DOHH2 (cell line): ENCODE measurements around the gene SORT1.

Experiments
- H3F3A ChIP-seq: fragments of 200-600 bp; sonication (generic), shearing (Covaris generic); 2 replicates; pipeline ENCODE4 v1.6.0; 2016; ENCODE audit warnings: antibody characterized with exemption, mild to moderate bottlenecking; ENCODE audit not compliant: control insufficient read depth, insufficient read depth
- H3K27ac ChIP-seq: fragments of 200-600 bp; sonication (generic); 2 replicates; pipeline ENCODE4 v1.5.1; 2014; ENCODE audit warnings: low read depth, mild to moderate bottlenecking, low read length, moderate library complexity
- H3K27me3 ChIP-seq: fragments of 200-600 bp; sonication (generic); 2 replicates; pipeline ENCODE4 v1.6.1; 2014; ENCODE audit warnings: mild to moderate bottlenecking, low read length, mixed read lengths; ENCODE audit not compliant: control insufficient read depth
- H3K36me3 ChIP-seq: fragments of 200-600 bp; sonication (generic); 2 replicates; pipeline ENCODE4 v1.6.1; 2014; ENCODE audit warnings: mild to moderate bottlenecking, low read length, moderate library complexity, mixed read lengths; ENCODE audit not compliant: control insufficient read depth
- H3K4me1 ChIP-seq: fragments of 200-600 bp; sonication (generic); 2 replicates; pipeline ENCODE4 v1.6.1; 2014; ENCODE audit warnings: mild to moderate bottlenecking, low read length, mixed read lengths; ENCODE audit not compliant: control insufficient read depth
- H3K4me2 ChIP-seq: fragments of 200-600 bp; sonication (generic); 2 replicates; pipeline ENCODE4 v1.6.0; 2014; ENCODE audit warnings: mild to moderate bottlenecking, low read length, moderate library complexity
- H3K4me3 ChIP-seq: fragments of 200-600 bp; sonication (generic); 2 replicates; pipeline ENCODE4 v1.5.1; 2014; ENCODE audit warnings: mild to moderate bottlenecking, low read length, mixed read lengths
- H3K79me2 ChIP-seq: fragments of 200-600 bp; sonication (generic); 2 replicates; pipeline ENCODE4 v1.6.1; 2014; ENCODE audit warnings: mild to moderate bottlenecking, low read length, mixed read lengths; ENCODE audit not compliant: control insufficient read depth
- H3K9me2 ChIP-seq: fragments of 200-600 bp; sonication (generic); replicated peaks from 2 replicates; pipeline ENCODE4 v1.6.1; 2014; ENCODE audit warnings: mild to moderate bottlenecking, low read length, mixed read lengths; ENCODE audit not compliant: control insufficient read depth
- H3K9me3 ChIP-seq: fragments of 200-600 bp; sonication (generic); 2 replicates; pipeline ENCODE4 v1.6.1; 2014; ENCODE audit warnings: antibody characterized with exemption, low read length, mixed read lengths; ENCODE audit not compliant: control insufficient read depth, insufficient read depth
- H4K20me1 ChIP-seq: fragments of 200-600 bp; sonication (generic); 2 replicates; pipeline ENCODE4 v1.6.0; 2014; ENCODE audit warnings: low read depth, mild to moderate bottlenecking, antibody characterized with exemption, low read length, moderate library complexity; ENCODE audit not compliant: control insufficient read depth, insufficient read depth
- CTCF ChIP-seq: fragments of 200-600 bp; sonication (generic); IDR thresholded peaks from one replicate; pipeline ENCODE4 v1.5.1; 2014; ENCODE audit warnings: antibody characterized with exemption, mild to moderate bottlenecking, low read depth, low read length; ENCODE audit not compliant: poor library complexity, severe bottlenecking
- EZH2phosphoT487 ChIP-seq: fragments of 200-600 bp; sonication (generic); IDR thresholded peaks from 2 replicates; pipeline ENCODE4 v1.6.1; 2017; ENCODE audit warnings: borderline replicate concordance, mild to moderate bottlenecking, antibody characterized with exemption, low read length, moderate library complexity, mixed read lengths

SORT1 gene

GRCh38 chr1:109365642-109366204 is 32.0 kb downstream of the SORT1 start:
- Histone ChIP-seq H3K4me1 (peaks cover 11% of the 10 kb centered on the region), H3K36me3 (peaks cover 5% of the 10 kb centered on the region; the same call in 1 of the 2 replicates), H3K9me2 (no peaks in the 10 kb centered on the region), H4K20me1 (no peaks in the 10 kb centered on the region), H3K9me3 (no peaks in the 10 kb centered on the region), H3K27ac (no peak overlapping the region), H3K4me2 (no peak overlapping the region), H3K27me3 (no peaks in the 10 kb centered on the region), H3K4me3 (no peak overlapping the region), H3F3A (peaks cover 7% of the 10 kb centered on the region; the same call in 1 of the 2 replicates), H3K79me2 (no peaks in the 10 kb centered on the region)
- no peak for TF ChIP-seq CTCF
- TF ChIP-seq EZH2phosphoT487 = no peak

GRCh38 chr1:109361649-109362048 is 36.1 kb downstream of the SORT1 start:
- peaks cover 5% of the 10 kb centered on the region; the same call in 1 of the 2 replicates for H3K36me3 ChIP-seq

GRCh38 chr1:109361069-109361468 is 36.6 kb downstream of the SORT1 start:
- Histone ChIP-seq H3K9me2 (no peaks in the 10 kb centered on the region), H3K9me3 (no peaks in the 10 kb centered on the region), H4K20me1 (no peaks in the 10 kb centered on the region; the same call in 1 of the 2 replicates), H3K4me3 (no peak overlapping the region), H3K27me3 (no peaks in the 10 kb centered on the region), H3F3A (peaks cover 7% of the 10 kb centered on the region; the same call in 1 of the 2 replicates), H3K79me2 (no peaks in the 10 kb centered on the region), H3K4me2 (no peak overlapping the region), H3K4me1 (0 out of 2 replicates have a peak, but pooled peaks cover 9% of the 10 kb centered on the region), H3K36me3 (no peaks in the 10 kb centered on the region), H3K27ac (no peak overlapping the region)
- TF ChIP-seq EZH2phosphoT487 (no peak), CTCF (no peak)

More at GRCh38 chr1:109361649-109362048, 36.1 kb downstream of the SORT1 start:
- Histone ChIP-seq H3F3A (peaks cover 7% of the 10 kb centered on the region; the same call in 1 of the 2 replicates), H3K9me2 (no peaks in the 10 kb centered on the region), H3K27me3 (no peaks in the 10 kb centered on the region), H3K9me3 (no peaks in the 10 kb centered on the region), H4K20me1 (no peaks in the 10 kb centered on the region; the same call in 1 of the 2 replicates), H3K27ac (no peak overlapping the region), H3K4me3 (no peak overlapping the region), H3K4me2 (no peak overlapping the region), H3K4me1 (0 out of 2 replicates have a peak, but pooled peaks cover 9% of the 10 kb centered on the region), H3K79me2 (no peaks in the 10 kb centered on the region)
- TF ChIP-seq CTCF (no peak), EZH2phosphoT487 (no peak)
